ENCODE measurements around the gene HTR4. TPM values are rescaled to one million over a fixed set of nuclear protein-coding genes. Genes with fewer than 3 reads are reported as not detected.

Gene HTR4
- total and polyA plus RNA-seq, 8 donors = 0.92 to 17.4 (median 7.6) TPM; not detected in 5

DNA sequence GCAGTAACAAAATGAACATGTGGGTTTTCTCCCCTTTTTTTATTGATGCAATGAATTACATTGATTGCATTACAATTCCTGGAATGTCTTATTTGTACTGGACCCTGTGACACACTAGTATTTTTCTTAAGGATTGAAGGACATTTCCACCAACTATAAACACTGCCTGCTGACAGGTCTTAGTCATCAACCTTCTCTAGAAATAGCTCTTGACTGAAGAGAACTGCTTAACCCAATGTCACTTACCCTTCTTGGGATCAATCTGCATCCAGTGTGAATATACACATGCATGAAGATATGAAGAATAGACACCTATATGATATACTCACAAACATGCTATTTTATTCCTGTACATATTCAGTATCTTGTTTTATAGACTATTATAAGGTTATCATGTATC is 140.0 kb downstream of the HTR4 start:
- Histone ChIP-seq H3K36me3 (no peaks in the 10 kb centered on the region), H3K27me3 (no peaks in the 10 kb centered on the region), H3K4me1 (no peaks in the 10 kb centered on the region), H3K27ac (no peak overlapping the region), H3K4me3 (no peak overlapping the region), H3K9me3 (peaks cover 0 to 9% (median 2%) of the 10 kb centered on the region in 4 donors)
- no peak for TF ChIP-seq EP300 (IDR thresholded peaks at IDR 0.05)
- TF ChIP-seq, protein P1, sequence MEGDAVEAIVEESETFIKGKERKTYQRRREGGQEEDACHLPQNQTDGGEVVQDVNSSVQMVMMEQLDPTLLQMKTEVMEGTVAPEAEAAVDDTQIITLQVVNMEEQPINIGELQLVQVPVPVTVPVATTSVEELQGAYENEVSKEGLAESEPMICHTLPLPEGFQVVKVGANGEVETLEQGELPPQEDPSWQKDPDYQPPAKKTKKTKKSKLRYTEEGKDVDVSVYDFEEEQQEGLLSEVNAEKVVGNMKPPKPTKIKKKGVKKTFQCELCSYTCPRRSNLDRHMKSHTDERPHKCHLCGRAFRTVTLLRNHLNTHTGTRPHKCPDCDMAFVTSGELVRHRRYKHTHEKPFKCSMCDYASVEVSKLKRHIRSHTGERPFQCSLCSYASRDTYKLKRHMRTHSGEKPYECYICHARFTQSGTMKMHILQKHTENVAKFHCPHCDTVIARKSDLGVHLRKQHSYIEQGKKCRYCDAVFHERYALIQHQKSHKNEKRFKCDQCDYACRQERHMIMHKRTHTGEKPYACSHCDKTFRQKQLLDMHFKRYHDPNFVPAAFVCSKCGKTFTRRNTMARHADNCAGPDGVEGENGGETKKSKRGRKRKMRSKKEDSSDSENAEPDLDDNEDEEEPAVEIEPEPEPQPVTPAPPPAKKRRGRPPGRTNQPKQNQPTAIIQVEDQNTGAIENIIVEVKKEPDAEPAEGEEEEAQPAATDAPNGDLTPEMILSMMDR (IDR thresholded peaks at IDR 0.05) = no peak
- TF ChIP-seq POLR2A (IDR thresholded peaks at IDR 0.05) = no peak
- no peak for TF ChIP-seq POLR2AphosphoS5 (IDR thresholded peaks at IDR 0.05)
- no peak for DNase-seq
- intact Hi-C loops (cut with DNase I; ENCODE audit: low total_unique reads) = no loop called here

DNA sequence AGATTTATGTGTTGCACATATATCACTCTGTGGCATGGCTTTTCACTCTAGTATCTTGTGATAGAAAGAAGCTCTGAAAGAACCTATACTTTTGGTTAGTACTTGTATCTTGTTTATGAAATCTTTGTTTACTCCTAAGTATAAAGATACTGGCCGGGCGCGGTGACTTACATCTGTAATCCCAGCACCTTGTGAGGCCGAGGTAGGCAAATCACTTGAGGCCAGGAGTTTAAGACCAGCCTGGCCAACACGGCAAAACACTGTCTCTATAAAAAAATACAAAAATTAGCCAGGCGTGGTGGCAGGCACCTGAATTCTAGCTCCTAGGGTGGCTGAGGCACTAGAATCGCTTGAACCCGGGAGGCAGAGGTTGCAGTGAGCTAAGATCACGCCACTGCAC is 141.8 kb downstream of the HTR4 start:
- Histone ChIP-seq H3K4me3 (no peak overlapping the region), H3K27me3 (no peaks in the 10 kb centered on the region), H3K36me3 (no peaks in the 10 kb centered on the region), H3K9me3 (peaks cover 0 to 9% (median 2%) of the 10 kb centered on the region in 4 donors), H3K27ac (no peak overlapping the region), H3K4me1 (no peaks in the 10 kb centered on the region)
- intact Hi-C loops (cut with DNase I; ENCODE audit: low total_unique reads) = no loop called here
- 83 to 90% (median 84%) methylated on average over 9 of the region's 9 CpGs for WGBS, 5 donors
- DNase-seq = no peak
- TF ChIP-seq, protein P1 (IDR thresholded peaks at IDR 0.05) = no peak
- TF ChIP-seq EP300 (IDR thresholded peaks at IDR 0.05) = no peak
- no peak for TF ChIP-seq POLR2A (IDR thresholded peaks at IDR 0.05)
- TF ChIP-seq POLR2AphosphoS5 (IDR thresholded peaks at IDR 0.05) = no peak

DNA sequence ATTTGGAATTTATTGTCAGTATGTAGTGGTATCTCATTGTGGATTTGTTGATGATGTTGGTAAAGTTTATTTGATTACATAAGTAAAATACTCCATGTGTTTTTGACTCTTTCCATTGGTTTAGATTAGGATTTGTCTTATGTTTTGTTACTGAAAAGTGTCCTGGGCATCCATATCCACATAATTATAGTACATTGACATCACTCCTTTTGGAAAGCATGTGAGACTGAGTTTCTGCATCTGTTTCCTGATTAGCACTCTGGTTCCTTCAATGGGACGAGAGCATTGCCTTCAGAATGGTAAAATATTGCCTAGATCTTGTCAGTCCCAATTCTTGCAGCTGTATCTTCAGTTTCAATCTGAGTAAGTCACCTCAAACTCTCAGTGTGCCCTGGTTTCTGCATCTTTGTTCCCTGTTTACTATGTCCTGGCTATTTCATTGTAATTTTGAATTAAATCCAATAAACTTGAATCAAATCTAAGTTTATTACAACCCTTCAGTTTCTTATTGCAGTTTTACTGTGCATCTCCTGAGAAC is 142.4 kb downstream of the HTR4 start:
- H3K36me3 ChIP-seq = no peaks in the 10 kb centered on the region
- H3K4me3 ChIP-seq = no peak overlapping the region
- H3K9me3 ChIP-seq = peaks cover 0 to 9% (median 2%) of the 10 kb centered on the region in 4 donors
- DNase-seq = no peak
- H3K27ac ChIP-seq = no peak overlapping the region
- intact Hi-C loops (cut with DNase I; ENCODE audit: low total_unique reads) = no loop called here
- TF ChIP-seq POLR2A (IDR thresholded peaks at IDR 0.05) (no peak), EP300 (IDR thresholded peaks at IDR 0.05) (no peak), POLR2AphosphoS5 (IDR thresholded peaks at IDR 0.05) (no peak)
- TF ChIP-seq, protein P1 (IDR thresholded peaks at IDR 0.05) = no peak
- no peaks in the 10 kb centered on the region for H3K4me1 ChIP-seq
- H3K27me3 ChIP-seq = no peaks in the 10 kb centered on the region
- WGBS, 5 donors = 22 to 35% (median 30%) methylated on average over 1 of the region's 1 CpG

DNA sequence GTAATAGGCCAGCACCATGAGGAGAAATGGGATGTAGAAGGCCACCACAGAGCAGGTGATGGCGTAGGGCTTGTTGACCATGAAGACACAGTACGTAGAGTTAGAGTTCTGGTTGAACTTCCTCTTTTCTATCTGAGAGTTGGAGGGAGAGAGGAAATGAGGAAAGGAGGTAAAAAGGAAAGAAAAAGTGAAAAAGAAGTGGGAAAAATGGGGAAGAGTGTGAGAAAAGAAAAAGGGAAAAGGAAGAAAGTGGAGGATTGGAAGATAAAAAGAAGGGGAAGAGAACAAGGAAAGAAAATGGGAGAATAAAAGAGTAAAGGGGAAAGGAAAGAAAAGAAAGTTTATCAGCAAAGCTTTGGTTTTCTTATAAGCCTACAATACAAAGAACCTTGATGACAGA is 144.4 kb downstream of the HTR4 start:
- no peak overlapping the region for H3K4me3 ChIP-seq
- no peaks in the 10 kb centered on the region for H3K27me3 ChIP-seq
- intact Hi-C loops (cut with DNase I; ENCODE audit: low total_unique reads) = no loop called here
- TF ChIP-seq, protein P1 (IDR thresholded peaks at IDR 0.05) = no peak
- TF ChIP-seq POLR2AphosphoS5 (IDR thresholded peaks at IDR 0.05) (no peak), POLR2A (IDR thresholded peaks at IDR 0.05) (no peak), EP300 (IDR thresholded peaks at IDR 0.05) (no peak)
- H3K27ac ChIP-seq = no peak overlapping the region
- WGBS, 5 donors = 81 to 94% (median 82%) methylated on average over 2 of the region's 2 CpGs
- H3K36me3 ChIP-seq = no peaks in the 10 kb centered on the region
- peaks cover 0 to 8% (median 3%) of the 10 kb centered on the region in 4 donors for H3K9me3 ChIP-seq
- no peak for DNase-seq
- no peaks in the 10 kb centered on the region for H3K4me1 ChIP-seq
